Stomach smooth muscle (tissue), 2 donors: ENCODE results near the gene FTO.

Experiments used
- H3K27ac ChIP-seq: one replicate; pipeline ENCODE4 v1.7.0; 2013; ENCODE audit warnings: mild to moderate bottlenecking, low read length, inconsistent platforms
- H3K27me3 ChIP-seq, 2 donors: one replicate each; pipeline ENCODE4 v1.7.0; 2013; ENCODE audit warnings: low read length in 2 of 2; ENCODE audit not compliant: insufficient read depth in 2 of 2, control insufficient read depth in 1 of 2
- H3K36me3 ChIP-seq, 2 donors: one replicate each; pipeline ENCODE4 v1.7.0; 2013; ENCODE audit warnings: low read length in 2 of 2; ENCODE audit not compliant: control insufficient read depth in 2 of 2, insufficient read depth in 2 of 2
- H3K4me1 ChIP-seq: one replicate; pipeline ENCODE4 v1.7.0; 2013; ENCODE audit warnings: low read length; ENCODE audit not compliant: control insufficient read depth, insufficient read depth
- H3K4me3 ChIP-seq, 2 donors: one replicate each; pipeline ENCODE4 v1.7.0; 2013; ENCODE audit warnings: low read length in 2 of 2
- H3K9ac ChIP-seq, 2 donors: one replicate each; pipeline ENCODE4 v1.7.0; 2013; ENCODE audit warnings: low read length in 2 of 2, mild to moderate bottlenecking in 1 of 2
- H3K9me3 ChIP-seq, 2 donors: one replicate each; pipeline ENCODE4 v1.7.0; 2013; ENCODE audit warnings: low read length in 2 of 2; ENCODE audit not compliant: control insufficient read depth in 2 of 2
- donor health status: healthy.
- donor health status: Pancreatic carcinoma.

Gene FTO

GRCh38 chr16:53863861-53864260, 159.9 kb downstream of the FTO start:
- no peaks in the 10 kb centered on the region for H3K9me3 ChIP-seq
- no peak overlapping the region for H3K4me3 ChIP-seq
- H3K9ac ChIP-seq: no peak overlapping the region
- H3K27me3 ChIP-seq: no peaks in the 10 kb centered on the region
- peaks cover 0 to 3% of the 10 kb centered on the region in 2 donors for H3K36me3 ChIP-seq
- no peak overlapping the region for H3K27ac ChIP-seq
- H3K4me1 ChIP-seq: no peaks in the 10 kb centered on the region

GRCh38 chr16:53864819-53865493, 161.0 kb downstream of the FTO start:
- no peaks in the 10 kb centered on the region for H3K9me3 ChIP-seq
- H3K36me3 ChIP-seq: peaks cover 0 to 3% of the 10 kb centered on the region in 2 donors
- H3K27ac ChIP-seq: no peak overlapping the region
- no peak overlapping the region for H3K9ac ChIP-seq
- no peaks in the 10 kb centered on the region for H3K27me3 ChIP-seq
- no peaks in the 10 kb centered on the region for H3K4me1 ChIP-seq
- H3K4me3 ChIP-seq: no peak overlapping the region

DNA sequence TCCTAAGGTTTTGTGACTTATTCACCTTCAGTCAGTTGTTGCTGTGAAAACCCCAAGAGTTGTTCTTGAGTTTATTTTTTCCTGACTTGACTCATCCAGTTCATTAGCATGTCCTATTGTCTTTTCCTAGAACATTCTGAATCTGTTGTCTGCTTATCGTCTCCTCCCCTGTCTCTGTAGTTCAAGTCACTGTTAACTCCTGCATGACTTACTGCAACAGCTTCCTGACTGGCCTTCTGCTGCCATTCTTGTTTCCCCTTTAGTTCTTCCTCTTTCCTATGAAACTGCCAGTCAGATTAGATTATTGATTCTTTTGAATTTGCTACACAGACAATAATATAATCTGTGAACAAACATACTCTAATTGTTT, 161.5 kb downstream of the FTO start:
- Histone ChIP-seq H3K36me3 (peaks cover 0 to 3% of the 10 kb centered on the region in 2 donors), H3K4me3 (no peak overlapping the region), H3K9ac (no peak overlapping the region), H3K27me3 (no peaks in the 10 kb centered on the region), H3K9me3 (no peaks in the 10 kb centered on the region), H3K27ac (no peak overlapping the region), H3K4me1 (no peaks in the 10 kb centered on the region)

- Histone ChIP-seq H3K36me3 (peaks cover 0 to 3% of the 10 kb centered on the region in 2 donors), H3K27me3 (no peaks in the 10 kb centered on the region), H3K9me3 (no peaks in the 10 kb centered on the region), H3K4me1 (no peaks in the 10 kb centered on the region), H3K4me3 (no peak overlapping the region), H3K27ac (no peak overlapping the region), H3K9ac (no peak overlapping the region)
Observed at GRCh38 chr16:53866520-53866919, 162.6 kb downstream of the FTO start.

- H3K4me1 ChIP-seq: no peaks in the 10 kb centered on the region
- no peak overlapping the region for H3K27ac ChIP-seq
- H3K27me3 ChIP-seq: no peaks in the 10 kb centered on the region
- H3K9ac ChIP-seq: no peak overlapping the region
- H3K36me3 ChIP-seq: no peaks in the 10 kb centered on the region
- H3K9me3 ChIP-seq: no peaks in the 10 kb centered on the region
- no peak overlapping the region for H3K4me3 ChIP-seq
Observed at GRCh38 chr16:53870831-53871230, 166.9 kb downstream of the FTO start.

DNA sequence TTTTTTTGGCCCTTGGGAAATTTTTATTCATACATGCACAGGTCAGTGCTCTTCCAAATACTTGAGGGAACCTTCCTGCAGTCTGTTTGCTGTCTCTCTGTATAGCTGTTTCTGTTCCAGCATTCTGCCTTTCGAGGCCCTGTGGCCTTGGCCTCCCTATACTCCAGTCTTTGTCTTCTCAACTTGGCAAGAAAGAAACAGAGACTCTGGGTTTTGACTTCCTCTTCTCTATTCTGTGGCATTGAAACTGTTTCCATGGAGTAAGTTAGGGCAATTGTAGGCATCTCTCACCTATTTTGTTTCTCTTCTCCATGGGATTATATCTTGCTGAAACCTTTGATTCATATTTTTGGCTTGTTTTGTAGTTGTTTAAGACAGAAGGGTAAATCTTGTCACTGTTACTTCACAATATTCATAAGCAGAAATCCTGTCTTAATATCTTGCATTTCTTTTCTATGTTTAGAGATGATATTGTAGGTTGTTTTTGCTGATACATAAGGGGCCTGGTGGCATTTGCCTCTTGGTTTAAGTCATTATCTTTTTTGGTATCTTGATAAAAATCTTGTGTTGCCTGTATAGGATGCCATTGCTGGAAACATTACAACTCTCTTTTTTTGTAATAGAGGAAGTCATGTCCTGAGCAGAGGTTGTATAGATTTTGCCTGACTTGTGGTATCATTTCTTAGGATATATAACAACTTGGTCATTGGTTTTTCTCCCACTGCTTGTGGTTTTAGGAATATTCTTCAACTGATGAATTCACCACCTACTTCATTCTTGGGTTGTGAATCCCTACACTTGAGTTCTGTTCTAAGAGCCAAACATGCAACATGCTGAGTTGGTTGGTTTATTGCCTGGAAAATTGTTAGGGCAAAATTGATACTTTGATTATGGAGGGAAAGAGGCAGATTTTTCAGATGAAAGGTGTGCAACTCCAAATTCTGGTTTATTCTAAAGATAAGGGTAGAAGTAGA, 168.6 kb downstream of the FTO start:
- no peaks in the 10 kb centered on the region for H3K27me3 ChIP-seq
- H3K27ac ChIP-seq: no peak overlapping the region
- no peaks in the 10 kb centered on the region for H3K9me3 ChIP-seq

GRCh38 chr16:53876811-53877210, 172.9 kb downstream of the FTO start:
- H3K36me3 ChIP-seq: peaks cover 6 to 12% of the 10 kb centered on the region in 2 donors
- H3K9me3 ChIP-seq: no peaks in the 10 kb centered on the region
- H3K9ac ChIP-seq: no peak overlapping the region
- H3K27me3 ChIP-seq: no peaks in the 10 kb centered on the region
- no peak overlapping the region for H3K27ac ChIP-seq
- no peak overlapping the region for H3K4me3 ChIP-seq
- no peaks in the 10 kb centered on the region for H3K4me1 ChIP-seq

More for the DNA sequence above, 168.6 kb downstream of the FTO start:
- Histone ChIP-seq H3K36me3 (no peaks in the 10 kb centered on the region), H3K4me1 (no peaks in the 10 kb centered on the region), H3K9ac (no peak overlapping the region), H3K4me3 (no peak overlapping the region)

- H3K4me3 ChIP-seq: no peak overlapping the region
- no peaks in the 10 kb centered on the region for H3K9me3 ChIP-seq
- H3K9ac ChIP-seq: no peak overlapping the region
- H3K27ac ChIP-seq: no peak overlapping the region
- H3K4me1 ChIP-seq: no peaks in the 10 kb centered on the region
- peaks cover 6 to 12% of the 10 kb centered on the region in 2 donors for H3K36me3 ChIP-seq
- H3K27me3 ChIP-seq: no peaks in the 10 kb centered on the region
Observed at GRCh38 chr16:53878216-53878615, 174.3 kb downstream of the FTO start.

DNA sequence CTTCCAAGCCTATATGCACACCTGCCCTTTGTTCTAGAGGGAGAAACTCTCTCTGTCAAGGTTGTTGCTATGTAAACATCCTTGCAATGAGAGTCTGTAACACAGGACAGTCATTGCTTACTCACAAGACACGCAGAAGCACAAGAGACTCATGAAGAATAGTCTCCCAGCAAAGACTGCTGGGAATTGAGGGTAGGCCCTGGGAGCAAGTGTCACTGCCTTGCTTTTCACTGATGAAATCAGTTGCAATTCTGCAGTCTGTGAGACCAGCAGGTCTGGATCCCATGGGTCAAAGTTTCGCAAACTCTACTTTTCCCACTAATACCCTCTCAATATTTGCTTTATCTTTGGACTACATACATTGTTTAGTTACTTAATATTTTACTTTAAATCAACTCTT, 177.4 kb downstream of the FTO start:
- no peak overlapping the region for H3K4me3 ChIP-seq
- peaks cover 6 to 12% of the 10 kb centered on the region in 2 donors for H3K36me3 ChIP-seq
- no peaks in the 10 kb centered on the region for H3K27me3 ChIP-seq
- H3K27ac ChIP-seq: no peak overlapping the region
- no peaks in the 10 kb centered on the region for H3K4me1 ChIP-seq
- no peak overlapping the region for H3K9ac ChIP-seq
- H3K9me3 ChIP-seq: no peaks in the 10 kb centered on the region

- H3K27me3 ChIP-seq: no peaks in the 10 kb centered on the region
- no peak overlapping the region for H3K27ac ChIP-seq
Observed at GRCh38 chr16:53882310-53882709, 178.4 kb downstream of the FTO start.

DNA sequence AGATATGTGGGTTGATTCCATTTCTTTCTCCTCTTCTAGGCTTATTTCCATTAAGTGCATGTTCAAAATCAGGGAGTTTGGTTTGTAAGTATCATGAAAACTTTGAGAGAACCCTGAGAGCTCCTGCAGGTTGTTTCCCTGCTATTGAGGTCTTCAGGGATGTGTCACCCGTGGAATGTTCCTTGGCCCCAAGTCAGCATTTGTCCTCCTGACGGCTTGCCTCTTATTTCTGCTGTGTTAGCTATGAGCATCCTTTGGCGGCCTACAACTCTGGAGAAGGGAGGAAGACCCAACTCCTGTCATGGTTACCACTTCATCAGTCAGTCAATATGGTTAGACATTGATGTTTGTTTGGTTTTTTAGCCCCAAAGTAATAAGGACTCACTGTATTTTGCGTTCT, 180.8 kb downstream of the FTO start:
- Histone ChIP-seq H3K4me3 (no peak overlapping the region), H3K36me3 (peaks cover 14 to 21% of the 10 kb centered on the region in 2 donors), H3K27ac (no peak overlapping the region), H3K9me3 (no peaks in the 10 kb centered on the region), H3K4me1 (no peaks in the 10 kb centered on the region), H3K27me3 (no peaks in the 10 kb centered on the region), H3K9ac (no peak overlapping the region)

More at GRCh38 chr16:53882310-53882709, 178.4 kb downstream of the FTO start:
- H3K9me3 ChIP-seq: no peaks in the 10 kb centered on the region
- peaks cover 6 to 12% of the 10 kb centered on the region in 2 donors for H3K36me3 ChIP-seq
- no peak overlapping the region for H3K4me3 ChIP-seq
- H3K9ac ChIP-seq: no peak overlapping the region
- no peaks in the 10 kb centered on the region for H3K4me1 ChIP-seq
